Fibroblast of pulmonary artery (primary cell): ENCODE results near the gene RNF144B.
A peak's percentile ranks its signal among the peaks of the same experiment; 100 is the strongest.

Source experiments
- DNase-seq: peaks from one replicate; pipeline ENCODE4 v3.0.0-alpha.2; 2010; ENCODE audit warnings: low read depth
- H3K4me3 ChIP-seq: replicated peaks from 2 replicates; pipeline ENCODE4 v1.5.1; 2011; ENCODE audit warnings: low read depth, mild to moderate bottlenecking, control low read depth, low read length, moderate library complexity
- TF ChIP-seq, protein P1 (sequence below): IDR thresholded peaks from 2 replicates; pipeline ENCODE4 v1.5.1; 2011; ENCODE audit warnings: mild to moderate bottlenecking, control low read depth, low read length, inconsistent platforms; ENCODE audit errors: missing control alignments

Gene RNF144B

DNA sequence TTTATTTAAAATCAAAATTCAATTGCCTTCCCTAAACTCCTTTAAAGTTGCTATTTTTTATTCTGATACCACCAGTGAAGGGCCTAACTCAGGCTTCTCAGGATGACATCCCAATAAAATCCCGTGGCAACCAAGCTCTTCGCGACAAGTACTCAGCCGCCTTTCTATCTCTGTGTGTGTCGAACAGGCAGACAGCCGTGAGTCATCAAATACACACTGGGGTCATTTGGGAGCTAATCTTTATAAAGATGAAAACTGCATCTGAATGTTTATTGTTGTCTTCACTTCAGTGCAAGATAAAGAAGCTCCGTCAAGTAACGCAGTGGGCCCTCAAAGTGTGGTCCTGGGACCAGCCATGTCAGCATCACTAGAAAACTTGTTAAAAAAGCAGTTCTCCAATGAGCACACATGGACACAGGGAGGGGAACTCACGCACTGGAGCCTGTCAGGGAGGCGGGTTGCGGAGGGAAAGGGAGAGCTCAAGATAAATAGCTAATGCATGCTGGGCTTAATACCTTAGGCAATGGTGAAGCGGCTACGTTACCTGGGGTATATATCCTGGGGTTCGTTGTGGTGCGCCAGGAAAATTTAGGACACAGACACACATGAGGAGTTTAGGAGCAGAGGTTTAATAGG, 119.3 kb downstream of the RNF144B start:
- TF ChIP-seq, protein P1, sequence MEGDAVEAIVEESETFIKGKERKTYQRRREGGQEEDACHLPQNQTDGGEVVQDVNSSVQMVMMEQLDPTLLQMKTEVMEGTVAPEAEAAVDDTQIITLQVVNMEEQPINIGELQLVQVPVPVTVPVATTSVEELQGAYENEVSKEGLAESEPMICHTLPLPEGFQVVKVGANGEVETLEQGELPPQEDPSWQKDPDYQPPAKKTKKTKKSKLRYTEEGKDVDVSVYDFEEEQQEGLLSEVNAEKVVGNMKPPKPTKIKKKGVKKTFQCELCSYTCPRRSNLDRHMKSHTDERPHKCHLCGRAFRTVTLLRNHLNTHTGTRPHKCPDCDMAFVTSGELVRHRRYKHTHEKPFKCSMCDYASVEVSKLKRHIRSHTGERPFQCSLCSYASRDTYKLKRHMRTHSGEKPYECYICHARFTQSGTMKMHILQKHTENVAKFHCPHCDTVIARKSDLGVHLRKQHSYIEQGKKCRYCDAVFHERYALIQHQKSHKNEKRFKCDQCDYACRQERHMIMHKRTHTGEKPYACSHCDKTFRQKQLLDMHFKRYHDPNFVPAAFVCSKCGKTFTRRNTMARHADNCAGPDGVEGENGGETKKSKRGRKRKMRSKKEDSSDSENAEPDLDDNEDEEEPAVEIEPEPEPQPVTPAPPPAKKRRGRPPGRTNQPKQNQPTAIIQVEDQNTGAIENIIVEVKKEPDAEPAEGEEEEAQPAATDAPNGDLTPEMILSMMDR: no peak
- no peak for DNase-seq
- no peak overlapping the region for H3K4me3 ChIP-seq

DNA sequence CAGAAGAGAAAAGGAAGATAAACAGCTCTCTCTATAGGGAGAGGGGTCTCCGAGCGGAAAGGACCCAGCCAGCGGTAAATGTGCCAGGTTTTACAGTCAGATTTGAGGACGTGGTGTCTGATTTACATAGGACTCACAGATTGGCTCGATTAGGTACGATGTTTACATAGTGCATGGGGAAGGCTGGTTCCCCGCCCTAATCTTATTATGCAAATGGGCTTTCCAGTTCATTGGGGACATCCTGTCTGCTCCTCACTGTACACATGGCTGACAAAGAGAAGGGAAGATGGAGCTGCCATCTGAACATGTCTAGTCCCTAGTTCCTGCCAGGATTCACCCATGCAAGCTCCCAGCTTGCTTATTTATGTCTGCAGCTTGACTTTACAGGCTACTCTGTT, 119.9 kb downstream of the RNF144B start:
- no peak overlapping the region for H3K4me3 ChIP-seq
- DNase-seq: no peak
- TF ChIP-seq, protein P1: no peak

DNA sequence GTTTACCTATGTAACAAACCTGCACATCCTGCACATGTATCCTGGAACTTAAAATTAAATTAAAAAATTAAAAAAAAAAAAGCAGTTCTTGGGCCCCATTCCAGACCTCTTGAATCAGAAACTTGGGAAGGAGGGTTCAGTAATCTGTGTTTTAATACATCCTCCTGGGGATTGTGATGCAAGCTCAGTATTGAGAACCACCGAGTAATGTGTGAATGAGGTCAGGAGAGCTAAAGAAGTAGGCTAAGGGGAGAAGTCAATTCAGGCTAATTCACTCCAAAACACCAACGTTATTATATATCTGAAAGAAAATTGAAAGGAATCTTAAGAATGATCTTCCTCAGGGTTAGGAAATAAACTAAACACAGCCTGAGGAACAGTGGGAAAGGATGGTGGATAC, 120.4 kb downstream of the RNF144B start:
- no peak overlapping the region for H3K4me3 ChIP-seq
- peak; percentile 3 for DNase-seq
- TF ChIP-seq, protein P1: no peak

DNA sequence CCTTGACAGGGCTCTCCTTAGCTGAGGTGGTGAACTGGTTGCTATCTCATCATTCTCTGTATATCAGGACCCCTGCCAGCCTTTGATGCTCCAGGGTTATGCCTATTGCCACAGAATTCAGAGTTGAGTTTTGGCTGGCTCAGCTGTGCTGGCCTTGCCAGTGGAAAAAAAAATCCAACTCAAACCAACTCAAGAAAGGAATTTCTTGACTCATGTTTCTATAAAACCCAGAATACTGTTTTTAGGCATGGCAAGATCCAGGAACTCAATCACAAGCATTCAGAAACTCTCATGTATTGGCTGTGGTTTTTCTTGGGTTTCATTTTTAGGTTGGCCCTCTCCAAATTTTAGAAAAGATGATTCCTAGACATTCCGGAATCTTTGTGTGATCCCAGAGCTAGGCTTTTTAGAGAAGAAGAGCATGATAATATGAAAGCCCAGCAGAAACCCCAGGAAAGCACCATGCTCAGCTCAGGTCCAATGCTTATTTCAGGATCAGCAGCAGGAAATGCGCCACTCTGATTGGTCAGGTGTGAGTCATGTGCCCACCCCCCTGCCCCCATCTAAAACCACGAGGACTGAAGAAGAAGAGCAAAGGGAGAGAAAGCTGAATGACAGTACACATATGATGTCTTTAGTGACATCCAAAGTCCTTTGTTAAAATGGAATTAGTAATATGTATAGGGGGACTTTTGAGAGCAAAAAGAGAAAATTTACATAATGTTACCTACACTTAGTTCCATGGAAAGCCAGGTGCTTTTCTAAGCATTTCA, 122.9 kb downstream of the RNF144B start:
- DNase-seq: no peak
- no peak overlapping the region for H3K4me3 ChIP-seq
- TF ChIP-seq, protein P1: no peak

DNA sequence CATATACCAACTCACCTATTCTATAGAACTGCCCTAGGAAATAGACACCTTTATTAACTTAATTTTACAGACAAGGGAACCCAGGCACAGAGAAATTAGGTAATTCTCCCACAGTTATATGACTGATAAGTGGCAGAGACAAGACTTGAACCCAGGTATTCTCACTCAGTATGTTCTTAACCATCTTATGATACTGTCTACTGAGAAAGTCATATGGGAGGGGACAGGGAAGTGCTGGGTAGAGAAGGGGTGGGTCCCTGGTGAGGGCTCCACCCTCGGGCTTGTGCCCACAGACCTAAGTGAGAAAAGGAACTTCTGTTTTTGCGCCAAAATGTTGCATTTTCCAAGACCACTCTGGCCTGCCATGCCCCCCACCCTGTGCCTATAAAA, 123.5 kb downstream of the RNF144B start:
- DNase-seq: no peak
- no peak overlapping the region for H3K4me3 ChIP-seq
- TF ChIP-seq, protein P1: no peak

DNA sequence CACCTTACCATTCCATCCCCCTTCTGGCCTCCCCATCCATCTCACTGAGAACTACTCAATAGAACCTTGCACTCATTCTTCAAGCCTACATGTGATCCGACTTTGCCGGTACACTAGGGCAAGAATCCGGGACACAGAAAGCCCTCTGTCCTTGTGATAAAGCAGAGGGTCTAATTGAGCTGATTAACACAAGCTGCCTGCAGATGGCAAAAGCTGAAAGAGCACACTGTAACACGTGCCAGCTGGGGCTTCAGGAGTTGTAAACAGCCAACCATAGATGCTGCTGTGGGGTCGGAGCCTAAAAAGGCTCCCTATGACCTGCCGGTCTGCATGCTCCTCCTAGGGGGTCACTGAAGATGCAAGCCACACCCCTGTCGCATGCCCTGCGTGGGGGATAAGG, 124.1 kb downstream of the RNF144B start:
- TF ChIP-seq, protein P1: no peak
- H3K4me3 ChIP-seq: no peak overlapping the region
- no peak for DNase-seq
